IMR-90 (cell line): Measurements from ENCODE around the gene AUTS2. TPM values are rescaled to one million over a fixed set of nuclear protein-coding genes. Genes with fewer than 3 reads are reported as not detected.

ENCODE experiments used
- ATAC-seq: fragments of 200-7000 bp; cut with Tn5 transposase; 2 replicates; pipeline ENCODE4 v1.9.1; 2020; ENCODE audit warnings: low read depth, mild to moderate bottlenecking, moderate library complexity
- BruUV-seq: library from RNA; stranded (reverse); fragments of 400-500 nt; replicated peaks from 2 replicates; lab custom pipeline; 2021; lab: Mats Ljungman, UMichigan
- CTCF ChIA-PET: fragments of 300-600 bp; formaldehyde crosslinking; extraction: SDS; loops from one replicate; lab custom pipeline; 2021; ENCODE audit warnings: antibody characterized with exemption; lab: Yijun Ruan, JAX
- POLR2A ChIA-PET: fragments of 300-600 bp; sonication (Branson Sonifier 250); formaldehyde crosslinking; loops from one replicate; lab custom pipeline; 2022; ENCODE audit warnings: antibody characterized with exemption; ENCODE audit not compliant: unreplicated experiment; lab: Charles Lee
- DNase-seq: peaks from one replicate; pipeline ENCODE4 v3.0.0; 2013
- H2AFZ ChIP-seq: replicated peaks from 2 replicates; pipeline ENCODE3; 2013; ENCODE audit warnings: low read length, mild to moderate bottlenecking; ENCODE audit not compliant: poor library complexity
- H2AK5ac ChIP-seq: 2 replicates; pipeline ENCODE4 v1.6.1; 2013; ENCODE audit warnings: low read depth, low read length, inconsistent platforms
- H2AK9ac ChIP-seq: replicated peaks from 2 replicates; pipeline ENCODE3; 2013; ENCODE audit warnings: mild to moderate bottlenecking, low read depth, low read length, moderate library complexity; ENCODE audit not compliant: poor library complexity
- H2BK120ac ChIP-seq: 2 replicates; pipeline ENCODE4 v1.6.1; 2013; ENCODE audit warnings: low read depth, low read length, inconsistent platforms
- H2BK15ac ChIP-seq: 3 replicates; pipeline ENCODE4 v1.6.1; 2013; ENCODE audit warnings: low read depth, low read length, inconsistent platforms
- H2BK20ac ChIP-seq: 2 replicates; pipeline ENCODE4 v1.6.1; 2013; ENCODE audit warnings: low read depth, mild to moderate bottlenecking, inconsistent platforms, low read length, moderate library complexity
- H2BK5ac ChIP-seq: 2 replicates; pipeline ENCODE4 v1.6.1; 2013; ENCODE audit warnings: mild to moderate bottlenecking, low read depth, low read length, inconsistent platforms; ENCODE audit not compliant: poor library complexity, severe bottlenecking
- H3K14ac ChIP-seq: replicated peaks from 2 replicates; pipeline ENCODE4 v1.6.1; 2013; ENCODE audit warnings: low read depth, low read length, inconsistent platforms
- H3K18ac ChIP-seq: 2 replicates; pipeline ENCODE4 v1.6.1; 2013; ENCODE audit warnings: low read depth, low read length, control low read depth
- H3K23ac ChIP-seq: 2 replicates; pipeline ENCODE4 v1.6.1; 2013; ENCODE audit warnings: low read depth, low read length, inconsistent platforms
- H3K27ac ChIP-seq: 2 replicates; pipeline ENCODE4 v1.5.1; 2013; ENCODE audit warnings: mild to moderate bottlenecking, control low read depth, low read length; ENCODE audit not compliant: insufficient read depth
- H3K27me3 ChIP-seq: 2 replicates; pipeline ENCODE4 v1.6.1; 2013; ENCODE audit warnings: low read length; ENCODE audit not compliant: control insufficient read depth, insufficient read depth
- H3K36me3 ChIP-seq: 2 replicates; pipeline ENCODE4 v1.6.1; 2013; ENCODE audit warnings: low read length, mixed read lengths; ENCODE audit not compliant: control insufficient read depth, insufficient read depth
- H3K4ac ChIP-seq: 2 replicates; pipeline ENCODE4 v1.6.1; 2013; ENCODE audit warnings: low read depth, low read length, inconsistent platforms
- H3K4me1 ChIP-seq: 2 replicates; pipeline ENCODE4 v1.6.1; 2013; ENCODE audit warnings: low read length, mixed read lengths; ENCODE audit not compliant: control insufficient read depth, insufficient read depth
- H3K4me2 ChIP-seq: 2 replicates; pipeline ENCODE4 v1.6.1; 2013; ENCODE audit warnings: low read depth, mild to moderate bottlenecking, control low read depth, low read length, moderate library complexity
- H3K4me3 ChIP-seq: 2 replicates; pipeline ENCODE4 v1.5.1; 2013; ENCODE audit warnings: low read depth, mild to moderate bottlenecking, control low read depth, low read length, moderate library complexity; ENCODE audit not compliant: insufficient read depth
- H3K56ac ChIP-seq: 2 replicates; pipeline ENCODE4 v1.6.1; 2013; ENCODE audit warnings: low read length, inconsistent platforms; ENCODE audit not compliant: insufficient read depth; ENCODE audit errors: extremely low read depth
- H3K79me1 ChIP-seq, 2 experiments: 2 replicates each; pipeline ENCODE4 v1.6.1; 2013; ENCODE audit warnings: low read length in 2 of 2, inconsistent platforms in 1 of 2, low read depth in 1 of 2
- H3K9ac ChIP-seq: 2 replicates; pipeline ENCODE4 v1.6.1; 2013; ENCODE audit warnings: low read depth, low read length, control low read depth
- H3K9me1 ChIP-seq: 2 replicates; pipeline ENCODE4 v1.6.1; 2013; ENCODE audit warnings: low read length, inconsistent platforms; ENCODE audit not compliant: insufficient read depth
- H3K9me3 ChIP-seq: 2 replicates; pipeline ENCODE4 v1.6.1; 2013; ENCODE audit warnings: low read length; ENCODE audit not compliant: control insufficient read depth, insufficient read depth
- H4K20me1 ChIP-seq: 2 replicates; pipeline ENCODE4 v1.6.1; 2013; ENCODE audit warnings: low read length, inconsistent platforms; ENCODE audit not compliant: insufficient read depth
- H4K5ac ChIP-seq: 2 replicates; pipeline ENCODE4 v1.6.1; 2013; ENCODE audit warnings: mild to moderate bottlenecking, low read depth, low read length, control low read depth
- H4K8ac ChIP-seq, 2 experiments: 2 replicates each; pipeline ENCODE4 v1.6.1; 2013; ENCODE audit warnings: low read depth in 2 of 2, low read length in 2 of 2, control low read depth in 1 of 2, inconsistent platforms in 1 of 2
- H4K91ac ChIP-seq: 2 replicates; pipeline ENCODE4 v1.6.1; 2013; ENCODE audit warnings: low read depth, low read length, inconsistent platforms; ENCODE audit not compliant: insufficient read depth
- BHLHE40 ChIP-seq: fragments of 150-350 bp; IDR thresholded peaks from 2 replicates; pipeline ENCODE4 v1.6.1; 2016; ENCODE audit warnings: mild to moderate bottlenecking, low read depth, low read length
- CEBPB ChIP-seq: IDR thresholded peaks from 2 replicates; pipeline ENCODE4 v1.6.1; 2012; ENCODE audit warnings: low read depth, low read length, improper control_type of control experiment
- CHD1 ChIP-seq: IDR thresholded peaks from 2 replicates; pipeline ENCODE4 v1.6.1; 2012; ENCODE audit warnings: low read depth, low read length, improper control_type of control experiment
- FOS ChIP-seq: fragments of 150-350 bp; IDR thresholded peaks from 2 replicates; pipeline ENCODE4 v1.6.1; 2016; ENCODE audit warnings: low read depth, low read length
- MAFK ChIP-seq: IDR thresholded peaks from 2 replicates; pipeline ENCODE4 v1.6.1; 2012; ENCODE audit warnings: low read depth, low read length, improper control_type of control experiment
- MAZ ChIP-seq: IDR thresholded peaks from 2 replicates; pipeline ENCODE4 v1.6.1; 2012; ENCODE audit warnings: low read depth, mild to moderate bottlenecking, low read length, improper control_type of control experiment, moderate library complexity, borderline replicate concordance
- MXI1 ChIP-seq: IDR thresholded peaks from 2 replicates; pipeline ENCODE4 v1.6.1; 2012; ENCODE audit warnings: low read depth, mild to moderate bottlenecking, low read length, moderate library complexity, borderline replicate concordance
- NFE2L2 ChIP-seq: fragments of 150-350 bp; IDR thresholded peaks from 2 replicates; pipeline ENCODE4 v1.6.1; 2016; ENCODE audit warnings: low read depth, mild to moderate bottlenecking, low read length
- POLR2A ChIP-seq: IDR thresholded peaks from 2 replicates; pipeline ENCODE4 v1.6.1; 2012; ENCODE audit warnings: mild to moderate bottlenecking, low read depth, low read length
- RAD21 ChIP-seq: IDR thresholded peaks from 2 replicates; pipeline ENCODE4 v1.6.1; 2012; ENCODE audit warnings: low read length, improper control_type of control experiment
- RCOR1 ChIP-seq: IDR thresholded peaks from 2 replicates; pipeline ENCODE4 v1.6.1; 2012; ENCODE audit warnings: mild to moderate bottlenecking, low read length, improper control_type of control experiment; ENCODE audit not compliant: insufficient replicate concordance
- RFX5 ChIP-seq: IDR thresholded peaks from 2 replicates; pipeline ENCODE4 v1.8.0; 2012; ENCODE audit warnings: low read depth, mild to moderate bottlenecking, low read length, moderate library complexity
- SMC3 ChIP-seq: fragments of 150-350 bp; IDR thresholded peaks from 2 replicates; pipeline ENCODE4 v1.6.1; 2016; ENCODE audit warnings: low read depth, mild to moderate bottlenecking, antibody characterized with exemption, low read length, moderate library complexity
- WGBS, 2 experiments: methylation state at CpG; one replicate each; pipeline versions ENCODE4 v1.1.5 to v1.1.7; 2013; ENCODE audit warnings: missing lambda C conversion rate in 2 of 2; ENCODE audit not compliant: insufficient read length in 1 of 2; ENCODE audit errors: extremely low coverage in 2 of 2; 5-methylcytosine and 5-hydroxymethylcytosine counted together
- dilution Hi-C: fragments of 300-500 bp; cut with HindIII; formaldehyde crosslinking; loops from one replicate; pipeline ENCODE4 v1.14.3; 2018; ENCODE audit warnings: low sequenced_read_pairs; ENCODE audit not compliant: unreplicated experiment
- in situ Hi-C: fragments of 300-500 bp; cut with MboI; formaldehyde crosslinking; loops from 3 replicates; pipeline ENCODE4 v1.14.3; 2019; ENCODE audit warnings: low sequenced_read_pairs, inconsistent platforms, mixed read lengths
- intact Hi-C: fragments of 100-400 bp; cut with micrococcal nuclease; formaldehyde crosslinking; loops from 2 replicates; pipeline ENCODE4 v1.10.0; 2022
- polyA plus RNA-seq, 3 experiments: library from polyadenylated mRNA; depleted of rRNA; stranded (reverse); fragments of >200 nt; gene quantifications; 2 replicates each; pipeline ENCODE4 v1.2.3, GENCODE V29; 2012; ENCODE audit warnings: low replicate concordance in 1 of 3
- total RNA-seq: library from RNA; depleted of rRNA; stranded (reverse); fragments of >200 nt; gene quantifications from 2 replicates; pipeline ENCODE4 v1.2.3, GENCODE V29; 2012
- TF ChIP-seq, protein P1 (sequence below): fragments of 150-350 bp; IDR thresholded peaks from 2 replicates; pipeline ENCODE4 v1.6.1; 2016; ENCODE audit warnings: low read depth, mild to moderate bottlenecking, low read length, moderate library complexity, borderline replicate concordance
- TF ChIP-seq, protein P2 (sequence below): fragments of 150-350 bp; IDR thresholded peaks from 2 replicates; pipeline ENCODE4 v1.6.1; 2017; ENCODE audit warnings: mild to moderate bottlenecking, antibody characterized with exemption, low read length, low read depth
- TF ChIP-seq, protein P3 (sequence below): conservative IDR thresholded peaks from 2 replicates; pipeline ENCODE4 v1.5.1; 2012; ENCODE audit warnings: mild to moderate bottlenecking, low read depth, low read length, improper control_type of control experiment

Gene AUTS2
- total and polyA plus RNA-seq, 2 of the 4 experiments (the other 2 are of a cell fraction) = 0.90 to 3.0 TPM

DNA sequence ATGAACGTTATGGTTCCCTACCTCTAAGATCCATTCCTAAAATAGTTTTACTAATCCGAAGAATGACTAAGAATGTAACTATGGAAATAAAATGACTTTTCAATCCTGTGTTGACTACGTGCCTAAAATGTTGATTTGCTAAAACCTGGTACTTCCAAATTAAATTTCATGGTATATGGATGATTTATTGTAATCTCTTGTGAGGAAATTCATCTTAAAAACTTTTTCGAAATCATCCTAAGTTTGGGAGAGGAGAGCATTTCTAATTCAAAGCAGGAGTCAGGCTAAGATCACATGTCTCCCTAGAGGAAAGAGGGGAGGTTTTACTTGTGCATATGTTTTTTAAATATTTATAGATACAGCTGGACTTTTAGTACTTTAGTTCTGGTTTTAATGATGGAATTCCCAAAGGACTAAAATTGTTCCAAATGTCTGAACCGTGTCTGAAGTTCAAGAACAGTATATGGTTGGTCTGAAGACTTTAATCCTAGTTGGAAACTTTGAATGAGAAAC lies 483.9 kb downstream of the AUTS2 start:
- H4K8ac ChIP-seq = no peak overlapping the region
- H3K27ac ChIP-seq = no peak overlapping the region
- H3K9ac ChIP-seq = no peak overlapping the region
- no peak overlapping the region for H2AK9ac ChIP-seq
- no peaks in the 10 kb centered on the region for H3K27me3 ChIP-seq
- DNase-seq = no peak
- no peak overlapping the region for H2AFZ ChIP-seq
- no TSS peak for BruUV-seq
- CTCF ChIA-PET = no interaction called here
- H2BK20ac ChIP-seq = no peak overlapping the region
- H4K5ac ChIP-seq = no peak overlapping the region
- no peaks in the 10 kb centered on the region; the same call in 1 of the 2 replicates for H3K9me3 ChIP-seq
- H2AK5ac ChIP-seq = no peak overlapping the region
- no peak overlapping the region for H2BK120ac ChIP-seq
- H3K36me3 ChIP-seq = no peaks in the 10 kb centered on the region
- H3K4me1 ChIP-seq = no peaks in the 10 kb centered on the region
- WGBS, 2 experiments = no CpG with 5 or more reads among the region's 5 CpGs
- H4K91ac ChIP-seq = no peak overlapping the region
- H4K20me1 ChIP-seq = no peaks in the 10 kb centered on the region
- no peak for ATAC-seq
- no peaks in the 10 kb centered on the region for H3K9me1 ChIP-seq
- no peak overlapping the region for H3K23ac ChIP-seq
- intact Hi-C loops (no loop called here), dilution Hi-C loops (no loop called here), in situ Hi-C loops (no loop called here)
- TF ChIP-seq MAFK = no peak
- TF ChIP-seq RFX5 = no peak
- TF ChIP-seq RCOR1 = no peak
- TF ChIP-seq, protein P1, sequence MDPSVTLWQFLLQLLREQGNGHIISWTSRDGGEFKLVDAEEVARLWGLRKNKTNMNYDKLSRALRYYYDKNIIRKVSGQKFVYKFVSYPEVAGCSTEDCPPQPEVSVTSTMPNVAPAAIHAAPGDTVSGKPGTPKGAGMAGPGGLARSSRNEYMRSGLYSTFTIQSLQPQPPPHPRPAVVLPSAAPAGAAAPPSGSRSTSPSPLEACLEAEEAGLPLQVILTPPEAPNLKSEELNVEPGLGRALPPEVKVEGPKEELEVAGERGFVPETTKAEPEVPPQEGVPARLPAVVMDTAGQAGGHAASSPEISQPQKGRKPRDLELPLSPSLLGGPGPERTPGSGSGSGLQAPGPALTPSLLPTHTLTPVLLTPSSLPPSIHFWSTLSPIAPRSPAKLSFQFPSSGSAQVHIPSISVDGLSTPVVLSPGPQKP = no peak
- no peak for TF ChIP-seq MAZ
- TF ChIP-seq RAD21 = no peak
- no peak for TF ChIP-seq MXI1
- TF ChIP-seq, protein P2, sequence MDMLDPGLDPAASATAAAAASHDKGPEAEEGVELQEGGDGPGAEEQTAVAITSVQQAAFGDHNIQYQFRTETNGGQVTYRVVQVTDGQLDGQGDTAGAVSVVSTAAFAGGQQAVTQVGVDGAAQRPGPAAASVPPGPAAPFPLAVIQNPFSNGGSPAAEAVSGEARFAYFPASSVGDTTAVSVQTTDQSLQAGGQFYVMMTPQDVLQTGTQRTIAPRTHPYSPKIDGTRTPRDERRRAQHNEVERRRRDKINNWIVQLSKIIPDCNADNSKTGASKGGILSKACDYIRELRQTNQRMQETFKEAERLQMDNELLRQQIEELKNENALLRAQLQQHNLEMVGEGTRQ = no peak
- no peak for TF ChIP-seq SMC3
- TF ChIP-seq, protein P3, sequence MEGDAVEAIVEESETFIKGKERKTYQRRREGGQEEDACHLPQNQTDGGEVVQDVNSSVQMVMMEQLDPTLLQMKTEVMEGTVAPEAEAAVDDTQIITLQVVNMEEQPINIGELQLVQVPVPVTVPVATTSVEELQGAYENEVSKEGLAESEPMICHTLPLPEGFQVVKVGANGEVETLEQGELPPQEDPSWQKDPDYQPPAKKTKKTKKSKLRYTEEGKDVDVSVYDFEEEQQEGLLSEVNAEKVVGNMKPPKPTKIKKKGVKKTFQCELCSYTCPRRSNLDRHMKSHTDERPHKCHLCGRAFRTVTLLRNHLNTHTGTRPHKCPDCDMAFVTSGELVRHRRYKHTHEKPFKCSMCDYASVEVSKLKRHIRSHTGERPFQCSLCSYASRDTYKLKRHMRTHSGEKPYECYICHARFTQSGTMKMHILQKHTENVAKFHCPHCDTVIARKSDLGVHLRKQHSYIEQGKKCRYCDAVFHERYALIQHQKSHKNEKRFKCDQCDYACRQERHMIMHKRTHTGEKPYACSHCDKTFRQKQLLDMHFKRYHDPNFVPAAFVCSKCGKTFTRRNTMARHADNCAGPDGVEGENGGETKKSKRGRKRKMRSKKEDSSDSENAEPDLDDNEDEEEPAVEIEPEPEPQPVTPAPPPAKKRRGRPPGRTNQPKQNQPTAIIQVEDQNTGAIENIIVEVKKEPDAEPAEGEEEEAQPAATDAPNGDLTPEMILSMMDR = no peak
- TF ChIP-seq BHLHE40 = no peak
- no peak for TF ChIP-seq CEBPB
- no peak for TF ChIP-seq POLR2A
- TF ChIP-seq FOS = no peak
- no peak for TF ChIP-seq CHD1
- TF ChIP-seq NFE2L2 = no peak
- H2BK5ac ChIP-seq = no peak overlapping the region
- H3K4me3 ChIP-seq = no peak overlapping the region
- no peaks in the 10 kb centered on the region for H3K79me1 ChIP-seq
- H3K14ac ChIP-seq = no peak overlapping the region
- no peak overlapping the region for H3K4ac ChIP-seq
- POLR2A ChIA-PET = no interaction called here
- H3K4me2 ChIP-seq = no peak overlapping the region
- H2BK15ac ChIP-seq = no peak overlapping the region
- no peak overlapping the region for H3K56ac ChIP-seq
- no peak overlapping the region for H3K18ac ChIP-seq
